ENCODE data around the gene KIDINS220.
"Not testable (repeated sequence)": the region's sequence is repeated elsewhere in the genome, so short reads cannot be mapped to it uniquely, and the experiment has no call there.

Gene KIDINS220

GRCh38 chr2:8750221-8750620 lies 87.2 kb downstream of the KIDINS220 start:
- no peak for DNase-seq

GRCh38 chr2:8743261-8743660 lies 94.2 kb downstream of the KIDINS220 start:
- no peak for DNase-seq

DNA sequence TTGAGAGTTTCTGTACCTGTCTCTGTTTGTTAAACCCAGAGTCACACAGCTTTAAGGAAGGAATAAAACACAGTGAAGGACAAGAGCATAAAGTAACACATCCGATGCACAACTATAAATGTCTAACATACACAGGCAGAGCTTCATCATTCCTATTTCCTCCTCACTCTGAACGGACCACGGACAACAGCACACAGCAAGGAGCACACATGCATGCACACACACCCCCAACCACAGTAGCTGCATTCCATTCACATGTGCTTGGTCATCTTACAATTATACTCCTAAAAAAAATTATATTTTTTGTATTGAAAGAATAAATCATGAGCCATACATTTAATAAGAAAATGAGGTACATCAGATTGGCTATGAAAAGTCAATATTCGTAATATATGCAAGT lies 97.3 kb downstream of the KIDINS220 start:
- no peak for DNase-seq

- no peak for DNase-seq
Observed at GRCh38 chr2:8737571-8738175, 99.7 kb downstream of the KIDINS220 start.

GRCh38 chr2:8732601-8733000 lies 104.8 kb downstream of the KIDINS220 start:
- no peak for DNase-seq

- no peak for DNase-seq
Observed at GRCh38 chr2:8729939-8730338, 107.5 kb downstream of the KIDINS220 start.

DNA sequence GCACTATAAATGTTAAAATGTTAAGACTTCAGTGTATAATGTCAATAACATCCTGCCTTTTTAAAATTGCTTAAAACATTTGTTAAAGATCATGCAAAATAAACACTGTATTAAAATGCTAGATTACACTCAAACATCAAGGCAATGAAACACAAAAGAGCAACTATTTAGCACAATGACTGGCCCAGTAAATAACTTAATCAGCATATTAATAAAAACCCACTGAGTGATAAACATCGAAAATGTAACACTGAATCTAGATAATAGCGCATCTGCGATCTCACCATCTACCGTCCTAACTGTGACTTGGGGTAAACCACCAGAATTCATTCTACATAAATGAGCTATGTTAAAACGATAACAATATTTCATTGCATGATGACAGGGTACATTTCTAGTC lies 108.3 kb downstream of the KIDINS220 start:
- DNase-seq, result not testable (repeated sequence)

DNA sequence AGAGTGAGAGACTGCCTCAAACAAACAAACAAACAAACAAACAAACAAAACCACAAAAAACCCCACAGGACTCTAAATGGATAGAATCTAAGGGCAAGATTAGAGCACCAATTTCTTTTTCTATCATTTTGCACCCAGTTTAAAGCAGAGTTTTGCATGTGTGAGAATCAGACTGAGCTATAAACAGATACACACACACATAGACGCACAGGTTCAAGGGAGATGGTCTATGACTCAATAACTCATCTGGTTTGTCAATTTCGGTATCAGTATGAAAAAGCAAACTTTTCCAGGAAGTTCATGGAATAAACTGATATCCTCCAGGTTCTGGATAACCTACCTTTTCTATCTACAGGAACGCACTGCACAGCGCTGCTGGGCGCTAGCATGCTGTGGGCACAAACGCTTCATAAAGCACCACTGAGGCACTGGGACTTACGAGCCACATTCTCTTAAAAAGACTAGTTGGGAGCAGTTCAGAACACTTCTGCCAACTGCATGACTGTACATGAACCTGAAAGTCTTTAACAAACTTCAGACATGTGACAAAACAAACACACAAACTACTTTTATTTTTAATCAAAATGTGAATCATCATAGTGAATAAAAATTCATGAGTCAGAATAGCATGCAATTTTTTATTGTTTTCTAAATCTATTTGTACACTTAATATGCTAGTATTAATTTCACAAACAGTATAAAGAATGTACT lies 109.0 kb downstream of the KIDINS220 start:
- DNase-seq, result no peak

GRCh38 chr2:8725838-8726237 lies 111.6 kb downstream of the KIDINS220 start:
- no peak for DNase-seq

DNA sequence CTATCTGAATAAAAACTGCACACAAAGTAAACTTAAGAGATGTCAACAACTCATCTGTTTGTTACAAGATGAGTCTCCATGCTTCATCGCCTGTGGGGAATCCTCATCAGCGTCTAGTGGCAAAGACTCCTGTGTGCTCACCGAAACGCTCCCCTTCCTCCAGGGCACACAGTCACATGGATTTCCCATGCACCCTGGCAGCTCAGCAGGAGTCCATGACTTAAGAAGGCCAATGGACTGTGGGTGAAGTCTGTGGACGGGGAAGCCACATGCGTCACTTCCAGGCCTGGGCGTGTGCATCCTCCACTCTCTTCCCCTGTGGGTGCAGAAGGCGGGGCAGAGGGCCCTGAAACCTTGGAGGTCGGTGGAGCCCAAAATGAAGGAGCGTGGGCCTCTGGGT lies 114.4 kb downstream of the KIDINS220 start:
- DNase-seq, result no peak

GRCh38 chr2:8721410-8721809 lies 116.0 kb downstream of the KIDINS220 start:
- DNase-seq, result no peak

DNA sequence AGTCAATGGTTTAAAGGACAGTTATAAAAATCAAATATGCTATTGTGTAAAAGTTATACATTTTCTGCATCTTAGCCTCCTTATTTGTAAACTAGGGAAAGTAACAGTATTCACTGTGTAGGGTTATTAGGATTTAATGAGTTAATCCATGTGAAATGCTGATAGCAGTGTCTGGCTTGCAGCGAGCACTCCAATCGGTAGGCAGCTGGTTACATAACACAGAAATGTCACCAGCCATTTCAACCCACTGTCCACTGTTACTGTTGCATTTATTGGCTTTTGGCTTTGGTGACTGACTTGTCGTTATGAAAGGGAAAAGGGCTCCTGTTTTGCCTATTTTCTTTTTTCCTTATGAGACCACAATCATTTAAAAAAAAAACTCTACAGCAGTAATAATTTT lies 116.7 kb downstream of the KIDINS220 start:
- no peak for DNase-seq

DNA sequence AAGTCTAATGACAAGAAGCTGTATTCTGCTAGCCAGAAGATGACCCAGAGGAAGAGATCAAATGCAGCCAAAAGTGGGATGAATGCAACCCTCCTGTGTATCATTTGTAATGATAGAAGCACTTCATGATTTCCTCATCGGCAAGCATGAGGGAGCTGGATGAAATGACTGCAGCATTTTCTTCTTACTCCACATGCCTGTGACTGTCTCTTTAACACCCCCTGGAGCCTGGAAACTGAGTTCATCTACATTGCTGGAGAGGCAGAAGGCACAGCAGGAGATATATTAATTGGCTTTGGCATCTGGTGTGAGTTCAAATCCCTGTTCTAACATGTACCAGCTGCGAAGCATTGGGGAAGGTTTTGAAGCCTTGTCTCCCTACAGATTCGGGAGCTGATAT lies 117.9 kb downstream of the KIDINS220 start:
- DNase-seq, result no peak

DNA sequence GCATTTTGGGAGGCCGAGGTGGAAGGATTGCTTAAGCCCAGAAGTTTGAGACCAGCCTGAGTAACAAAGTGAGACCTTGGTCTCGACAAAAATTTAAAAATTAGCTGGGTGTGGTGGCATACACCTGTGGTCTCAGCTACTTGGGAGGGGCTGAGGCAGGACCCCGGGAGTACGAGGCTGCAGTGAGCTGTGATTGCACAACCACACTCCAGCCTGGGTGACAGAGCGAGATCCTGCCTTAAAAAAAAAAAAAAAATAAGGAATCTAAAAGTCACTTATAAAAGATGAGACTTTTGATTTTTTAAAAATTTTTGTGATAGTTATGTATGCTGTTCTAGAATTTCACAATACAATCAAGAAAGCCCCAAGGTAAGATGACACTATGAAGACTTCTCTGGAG lies 122.4 kb downstream of the KIDINS220 start:
- no peak for DNase-seq

- no peak for DNase-seq
Observed at GRCh38 chr2:8714283-8714682, 123.1 kb downstream of the KIDINS220 start.

GRCh38 chr2:8710951-8711350 lies 126.5 kb downstream of the KIDINS220 start:
- no peak for DNase-seq

DNA sequence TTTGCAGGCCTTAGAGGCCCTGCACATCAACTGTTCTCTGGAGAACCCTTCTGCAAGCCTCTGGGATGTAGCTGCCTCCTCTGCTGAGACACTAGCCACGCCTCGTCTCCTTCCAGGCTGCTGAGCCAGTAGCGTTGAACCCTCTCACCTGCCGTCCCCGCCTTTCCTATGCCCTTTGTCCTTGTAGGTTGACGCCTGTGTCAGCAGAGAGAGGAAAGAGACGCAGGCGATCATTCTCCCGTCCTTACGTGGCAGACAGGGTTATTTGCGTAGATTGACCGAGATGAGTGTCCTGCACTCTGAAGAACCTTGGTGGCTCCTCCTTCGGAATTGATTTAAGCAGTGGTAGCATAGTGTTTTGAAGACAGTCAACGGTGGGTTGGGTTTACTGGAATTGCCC lies 127.8 kb downstream of the KIDINS220 start:
- no peak for DNase-seq

DNA sequence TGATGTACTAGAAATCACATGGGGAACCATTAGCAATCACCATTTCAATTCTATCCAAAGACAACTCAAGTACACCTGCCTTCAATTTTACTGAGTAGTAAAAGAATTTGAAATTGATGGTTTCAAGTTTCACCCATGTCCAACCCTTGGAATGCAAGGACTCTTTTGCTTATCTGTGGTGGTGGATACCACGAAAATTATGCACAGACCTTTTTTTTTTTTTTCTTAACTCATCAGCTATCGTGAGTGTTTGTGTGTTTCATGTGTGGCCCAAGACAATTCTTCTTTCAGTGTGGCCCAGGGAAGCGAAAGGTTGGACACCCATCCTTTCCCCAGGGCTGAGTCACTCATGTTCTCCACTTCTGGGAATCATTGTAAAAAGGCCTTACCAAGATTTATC lies 132.5 kb downstream of the KIDINS220 start:
- DNase-seq, result no peak

- DNase-seq, result no peak
Observed at GRCh38 chr2:8701681-8702379, 135.6 kb downstream of the KIDINS220 start.

DNA sequence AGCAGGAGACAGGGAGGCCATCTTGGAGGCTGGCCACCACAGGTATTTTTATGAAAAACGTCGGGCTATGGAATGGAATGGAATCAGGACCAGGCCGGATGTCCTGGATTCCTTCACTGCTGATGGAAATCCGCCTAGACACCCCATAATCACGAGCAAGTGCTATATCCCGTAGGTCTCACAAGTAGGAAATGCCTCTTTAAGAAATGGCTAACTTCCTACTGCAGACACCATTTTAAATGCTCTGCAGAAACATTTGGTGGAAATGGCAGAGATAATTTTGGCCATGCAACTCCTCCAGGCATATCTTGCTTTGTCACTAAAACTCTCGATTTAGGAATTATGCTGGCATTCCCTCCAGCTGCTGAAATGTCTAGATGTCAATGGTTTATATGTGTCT lies 137.6 kb downstream of the KIDINS220 start:
- no peak for DNase-seq

- DNase-seq, result no peak
Observed at GRCh38 chr2:8697190-8697589, 140.2 kb downstream of the KIDINS220 start.

DNA sequence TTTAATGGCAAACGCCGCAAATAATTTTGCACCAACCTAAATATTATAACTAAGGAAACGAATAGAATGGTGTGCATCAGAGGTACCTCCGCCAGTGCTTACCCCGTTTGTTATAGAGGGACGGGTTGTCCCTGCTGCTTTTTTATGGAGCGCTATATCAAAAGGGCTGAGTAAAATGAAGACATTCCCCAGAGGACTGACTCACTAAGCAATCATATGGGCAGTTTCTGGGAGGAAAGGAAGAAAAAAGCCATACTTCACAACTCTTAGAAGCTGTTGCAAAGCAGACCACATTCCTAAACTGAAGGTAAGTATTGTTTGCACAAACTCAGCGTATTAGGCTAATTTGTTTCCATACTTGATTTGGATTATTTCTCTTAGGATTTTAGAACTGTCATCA lies 142.7 kb downstream of the KIDINS220 start:
- DNase-seq, result no peak

DNA sequence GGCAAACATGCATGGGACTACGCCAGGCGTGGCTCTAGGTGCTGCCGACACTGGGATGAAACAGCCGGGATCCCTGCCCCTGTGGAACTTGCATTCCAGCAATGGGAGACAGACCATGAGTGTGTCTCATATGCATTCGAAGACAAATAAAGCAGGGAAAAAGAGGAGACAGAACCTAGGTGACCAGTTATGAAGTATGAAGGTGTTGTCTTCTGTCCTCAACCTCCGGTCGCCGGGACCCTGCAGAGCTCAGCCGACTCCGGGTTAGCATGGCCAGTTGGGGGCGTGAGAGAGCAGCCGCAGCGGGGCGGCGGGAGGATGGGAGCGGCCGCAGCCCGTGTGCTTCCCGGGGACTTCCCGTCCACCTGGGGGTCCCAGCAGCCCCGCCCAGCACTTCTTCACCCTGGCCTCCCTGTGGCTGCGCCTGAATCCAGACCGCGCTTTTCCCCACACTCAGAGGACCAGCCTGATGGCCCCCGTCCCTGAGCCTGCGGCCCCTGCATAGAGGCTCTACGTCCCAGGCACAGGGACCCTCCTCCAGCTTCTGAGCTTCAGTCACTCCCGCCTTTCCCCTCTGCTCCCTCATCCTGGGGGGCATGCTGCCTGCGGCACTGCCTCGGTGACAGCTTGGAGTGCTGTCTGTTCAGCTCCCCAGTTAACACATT lies 144.1 kb downstream of the KIDINS220 start:
- DNase-seq, result no peak

GRCh38 chr2:8692783-8693156 lies 144.6 kb downstream of the KIDINS220 start:
- DNase-seq, result no peak
